OCI-LY7 (cell line): ENCODE measurements around the gene CAPN5. TPM values are rescaled to one million over a fixed set of nuclear protein-coding genes. Genes with fewer than 3 reads are reported as not detected.

Experiments
- BruUV-seq: library from RNA; stranded (reverse); fragments of 400-500 nt; replicated peaks from 2 replicates; lab custom pipeline; 2021; lab: Mats Ljungman, UMichigan
- CTCF ChIA-PET: fragments of 300-600 bp; sonication (Branson Sonifier 250); formaldehyde crosslinking; loops from one replicate; lab custom pipeline; 2022; ENCODE audit warnings: antibody characterized with exemption; ENCODE audit not compliant: unreplicated experiment; lab: Charles Lee
- POLR2A ChIA-PET: fragments of 300-600 bp; sonication (Branson Sonifier 250); formaldehyde crosslinking; loops from one replicate; lab custom pipeline; 2022; ENCODE audit warnings: antibody characterized with exemption; lab: Charles Lee
- DNase-seq: peaks from one replicate; pipeline ENCODE4 v3.0.0-alpha.2; 2015; ENCODE audit warnings: low spot score
- H2AFZ ChIP-seq: fragments of 200-600 bp; sonication (generic), shearing (Covaris generic); 2 replicates; pipeline ENCODE4 v1.6.1; 2014; ENCODE audit warnings: mild to moderate bottlenecking, antibody characterized with exemption, low read length, moderate library complexity
- H3K27ac ChIP-seq: fragments of 200-600 bp; sonication (generic); 2 replicates; pipeline ENCODE4 v1.5.1; 2014; ENCODE audit warnings: mixed run types, low read depth, mild to moderate bottlenecking, moderate library complexity, low read length, inconsistent platforms; ENCODE audit not compliant: poor library complexity, severe bottlenecking
- H3K36me3 ChIP-seq: fragments of 200-600 bp; sonication (generic); 2 replicates; pipeline ENCODE4 v1.6.1; 2014; ENCODE audit warnings: mild to moderate bottlenecking, antibody characterized with exemption, low read length, moderate library complexity, mixed read lengths; ENCODE audit not compliant: insufficient read depth
- H3K4me1 ChIP-seq: fragments of 200-600 bp; sonication (generic); 2 replicates; pipeline ENCODE4 v1.5.1; 2014; ENCODE audit warnings: mild to moderate bottlenecking, low read length; ENCODE audit not compliant: insufficient read depth, poor library complexity, severe bottlenecking
- H3K4me2 ChIP-seq: fragments of 200-600 bp; sonication (generic); 2 replicates; pipeline ENCODE4 v1.6.1; 2014; ENCODE audit warnings: mild to moderate bottlenecking, low read length
- H3K4me3 ChIP-seq: fragments of 200-600 bp; sonication (generic); 2 replicates; pipeline ENCODE4 v1.5.1; 2014; ENCODE audit warnings: mild to moderate bottlenecking, low read depth, low read length; ENCODE audit not compliant: poor library complexity, severe bottlenecking
- H3K79me2 ChIP-seq: fragments of 200-600 bp; sonication (generic); 2 replicates; pipeline ENCODE4 v1.6.1; 2016; ENCODE audit warnings: low read depth, mild to moderate bottlenecking, low read length, moderate library complexity, mixed read lengths; ENCODE audit not compliant: insufficient read depth
- H3K9me2 ChIP-seq: fragments of 200-600 bp; sonication (generic); 2 replicates; pipeline ENCODE4 v1.6.1; 2016; ENCODE audit warnings: mild to moderate bottlenecking, low read length, mixed read lengths; ENCODE audit not compliant: insufficient read depth
- H3K9me3 ChIP-seq: fragments of 200-600 bp; sonication (generic); 2 replicates; pipeline ENCODE4 v1.6.1; 2014; ENCODE audit warnings: mild to moderate bottlenecking, mixed run types, low read length, mixed read lengths
- H4K20me1 ChIP-seq: fragments of 200-600 bp; sonication (generic); 2 replicates; pipeline ENCODE4 v1.6.1; 2014; ENCODE audit warnings: mild to moderate bottlenecking, antibody characterized with exemption, low read length, moderate library complexity, mixed read lengths; ENCODE audit not compliant: insufficient read depth
- EZH2phosphoT487 ChIP-seq: fragments of 200-600 bp; sonication (generic); IDR thresholded peaks from 2 replicates; pipeline ENCODE4 v1.6.1; 2018; ENCODE audit warnings: low read depth, borderline replicate concordance, mild to moderate bottlenecking, mixed run types, antibody characterized with exemption, low read length, moderate library complexity, mixed read lengths
- intact Hi-C: fragments of 100-400 bp; cut with micrococcal nuclease; formaldehyde crosslinking; loops from one replicate; pipeline ENCODE4 v1.10.0; 2022; ENCODE audit not compliant: unreplicated experiment
- total RNA-seq, 2 experiments: library from RNA; depleted of rRNA in 1 of 2; stranded (reverse); fragments of >200 nt in 1 of 2; shearing (Covaris generic) in 1 of 2; gene quantifications; 2 replicates each; pipeline ENCODE4 v1.2.3, GENCODE V29; 2014 to 2022
- TF ChIP-seq, protein P1 (sequence below): fragments of 200-600 bp; sonication (generic); conservative IDR thresholded peaks from 2 replicates; pipeline ENCODE4 v1.5.1; 2014; ENCODE audit warnings: mild to moderate bottlenecking, antibody characterized with exemption, low read length, moderate library complexity, mixed read lengths

CAPN5 gene
- total RNA-seq, 2 experiments from 2014 or later: 1.4 to 1.5 TPM

DNA sequence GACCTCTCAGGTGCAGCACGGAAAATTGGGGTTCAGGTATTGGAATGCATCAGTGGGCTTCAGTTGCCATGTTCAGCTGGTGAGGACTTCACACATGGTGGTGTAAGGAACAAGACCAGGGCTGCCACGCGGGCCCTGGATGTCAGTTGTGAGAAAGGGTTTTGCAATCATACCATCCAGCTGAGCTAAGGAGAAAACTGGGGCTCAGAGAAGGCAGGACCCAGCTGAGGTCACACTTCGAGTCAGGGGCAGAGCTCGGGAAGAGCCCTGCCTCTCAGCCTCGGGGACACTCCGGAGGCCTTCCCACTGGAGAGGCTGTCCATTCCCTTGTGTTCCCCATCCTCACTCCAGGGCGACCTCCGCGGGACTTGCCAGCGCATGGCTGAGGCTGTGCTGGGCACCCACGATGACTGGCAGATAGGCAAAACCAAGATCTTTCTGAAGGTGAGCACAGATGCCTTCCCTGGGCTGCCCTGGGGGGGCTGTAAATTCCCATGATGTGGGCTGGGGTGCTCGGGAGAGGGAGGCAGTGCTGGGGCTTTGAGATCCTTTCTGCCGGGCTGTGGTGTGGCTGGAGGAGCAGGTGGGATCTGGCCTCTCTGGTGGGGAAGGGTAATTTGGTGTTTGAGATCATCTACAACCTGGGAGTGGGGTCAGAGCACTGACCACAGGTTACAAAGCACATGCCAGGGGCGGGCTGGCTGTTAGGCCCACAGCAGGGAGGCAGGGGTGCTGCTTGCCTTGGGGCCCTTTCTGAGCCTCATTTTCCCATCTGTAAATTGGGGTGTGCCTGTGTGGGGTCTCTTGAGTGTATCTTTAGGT is 108.5 kb downstream of the CAPN5 start:
- TF ChIP-seq EZH2phosphoT487: no peak
- TF ChIP-seq, protein P1, sequence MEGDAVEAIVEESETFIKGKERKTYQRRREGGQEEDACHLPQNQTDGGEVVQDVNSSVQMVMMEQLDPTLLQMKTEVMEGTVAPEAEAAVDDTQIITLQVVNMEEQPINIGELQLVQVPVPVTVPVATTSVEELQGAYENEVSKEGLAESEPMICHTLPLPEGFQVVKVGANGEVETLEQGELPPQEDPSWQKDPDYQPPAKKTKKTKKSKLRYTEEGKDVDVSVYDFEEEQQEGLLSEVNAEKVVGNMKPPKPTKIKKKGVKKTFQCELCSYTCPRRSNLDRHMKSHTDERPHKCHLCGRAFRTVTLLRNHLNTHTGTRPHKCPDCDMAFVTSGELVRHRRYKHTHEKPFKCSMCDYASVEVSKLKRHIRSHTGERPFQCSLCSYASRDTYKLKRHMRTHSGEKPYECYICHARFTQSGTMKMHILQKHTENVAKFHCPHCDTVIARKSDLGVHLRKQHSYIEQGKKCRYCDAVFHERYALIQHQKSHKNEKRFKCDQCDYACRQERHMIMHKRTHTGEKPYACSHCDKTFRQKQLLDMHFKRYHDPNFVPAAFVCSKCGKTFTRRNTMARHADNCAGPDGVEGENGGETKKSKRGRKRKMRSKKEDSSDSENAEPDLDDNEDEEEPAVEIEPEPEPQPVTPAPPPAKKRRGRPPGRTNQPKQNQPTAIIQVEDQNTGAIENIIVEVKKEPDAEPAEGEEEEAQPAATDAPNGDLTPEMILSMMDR: no peak
- Histone ChIP-seq H4K20me1 (no peaks in the 10 kb centered on the region), H3K36me3 (no peaks in the 10 kb centered on the region), H3K79me2 (no peaks in the 10 kb centered on the region), H3K27ac (no peak overlapping the region), H3K9me2 (no peaks in the 10 kb centered on the region), H3K4me3 (no peak overlapping the region), H3K4me1 (peaks cover 6% of the 10 kb centered on the region), H3K9me3 (no peaks in the 10 kb centered on the region), H3K4me2 (no peak overlapping the region), H2AFZ (no peak overlapping the region)
- no TSS peak for BruUV-seq
- DNase-seq: no peak
- intact Hi-C loops: no loop called here
- POLR2A ChIA-PET: no interaction called here
- CTCF ChIA-PET: no interaction called here

Other genes starting within 250 kb of the CAPN5 start
- 3.0 and 3.8 TPM in 2 replicates for gene ACER3, start 206.1 kb upstream of the CAPN5 start, total RNA-seq (2014; rRNA removed; shearing (Covaris generic))
- 10.1 and 12.2 TPM in 2 replicates for gene ACER3, start 206.1 kb upstream of the CAPN5 start, total RNA-seq (2022)
- not detected in 2 replicates for gene B3GNT6, start 32.6 kb upstream of the CAPN5 start, total RNA-seq (2014; rRNA removed; shearing (Covaris generic))
- not detected in 2 replicates for gene B3GNT6, start 32.6 kb upstream of the CAPN5 start, total RNA-seq (2022)
- gene OMP, start 35.9 kb downstream of the CAPN5 start, total RNA-seq (2014; rRNA removed; shearing (Covaris generic)): not detected in 2 replicates
- not detected in 2 replicates for gene OMP, start 35.9 kb downstream of the CAPN5 start, total RNA-seq (2022)
- gene MYO7A, start 61.3 kb downstream of the CAPN5 start, total RNA-seq (2014; rRNA removed; shearing (Covaris generic)): not detected in 2 replicates
- gene MYO7A, start 61.3 kb downstream of the CAPN5 start, total RNA-seq (2022): not detected in 2 replicates
- not detected in 2 replicates for gene GDPD4, start 234.7 kb downstream of the CAPN5 start, total RNA-seq (2014; rRNA removed; shearing (Covaris generic))
- not detected in 2 replicates for gene GDPD4, start 234.7 kb downstream of the CAPN5 start, total RNA-seq (2022)